GM21390 (cell line): ENCODE data around the gene TMC6.
A peak's percentile ranks its signal among the peaks of the same experiment; 100 is the strongest.
"Not testable (repeated sequence)": the region's sequence is repeated elsewhere in the genome, so short reads cannot be mapped to it uniquely, and the experiment has no call there.

ENCODE experiments used
- ATAC-seq: cut with Tn5 transposase; IDR thresholded peaks from one replicate; pipeline ENCODE4 v1.9.1; 2021; ENCODE audit not compliant: unreplicated experiment

Gene TMC6

GRCh38 chr17:78154903-78155811 is 26.6 kb upstream of the TMC6 start:
- ATAC-seq, result peak; percentile 37

GRCh38 chr17:78151514-78152008 is 23.0 kb upstream of the TMC6 start:
- ATAC-seq, result no peak

GRCh38 chr17:78148286-78149016 is 19.9 kb upstream of the TMC6 start:
- no peak for ATAC-seq

- ATAC-seq, result no peak
Observed at GRCh38 chr17:78147315-78147998, 18.9 kb upstream of the TMC6 start.

- ATAC-seq, result no peak
Observed at GRCh38 chr17:78146881-78147280, 18.3 kb upstream of the TMC6 start.

- ATAC-seq, result no peak
Observed at GRCh38 chr17:78146471-78146869, 17.9 kb upstream of the TMC6 start.

GRCh38 chr17:78144736-78145641 is 16.4 kb upstream of the TMC6 start:
- ATAC-seq, result no peak

GRCh38 chr17:78144147-78144719 is 15.7 kb upstream of the TMC6 start:
- ATAC-seq, result no peak

GRCh38 chr17:78143214-78144146 is 14.9 kb upstream of the TMC6 start:
- ATAC-seq, result no peak

GRCh38 chr17:78142119-78142861 is 13.7 kb upstream of the TMC6 start:
- ATAC-seq, result no peak

- no peak for ATAC-seq
Observed at GRCh38 chr17:78141437-78142118, 13.0 kb upstream of the TMC6 start.

GRCh38 chr17:78140169-78141051 is 11.9 kb upstream of the TMC6 start:
- peak; percentile 61 for ATAC-seq

- ATAC-seq, result not testable (repeated sequence)
Observed at GRCh38 chr17:78139861-78140168, 11.3 kb upstream of the TMC6 start.

- no peak for ATAC-seq
Observed at GRCh38 chr17:78138204-78139060, 9.9 kb upstream of the TMC6 start.

GRCh38 chr17:78137392-78138203 is 9.0 kb upstream of the TMC6 start:
- no peak for ATAC-seq
